Measurements from ENCODE around the gene PTPRM.

PTPRM gene

GRCh38 chr18:8117006-8117371 is 549.9 kb downstream of the PTPRM start:
- DNase-seq (ENCODE audit: low read depth) = no peak

GRCh38 chr18:8121101-8121500 is 554.0 kb downstream of the PTPRM start:
- no peak for DNase-seq (ENCODE audit: low read depth)

- no peak for DNase-seq (ENCODE audit: low read depth)
Observed at GRCh38 chr18:8121942-8122480, 554.9 kb downstream of the PTPRM start.

GRCh38 chr18:8124232-8125146 is 557.4 kb downstream of the PTPRM start:
- no peak for DNase-seq (ENCODE audit: low read depth)

- DNase-seq (ENCODE audit: low read depth) = no peak
Observed at GRCh38 chr18:8130096-8130495, 563.0 kb downstream of the PTPRM start.

- DNase-seq (ENCODE audit: low read depth) = no peak
Observed at GRCh38 chr18:8133032-8133431, 565.9 kb downstream of the PTPRM start.

GRCh38 chr18:8133888-8134287 is 566.8 kb downstream of the PTPRM start:
- DNase-seq (ENCODE audit: low read depth) = no peak

GRCh38 chr18:8139127-8139527 is 572.0 kb downstream of the PTPRM start:
- DNase-seq (ENCODE audit: low read depth) = no peak

GRCh38 chr18:8139891-8140406 is 572.8 kb downstream of the PTPRM start:
- no peak for DNase-seq (ENCODE audit: low read depth)

- DNase-seq (ENCODE audit: low read depth) = no peak
Observed at GRCh38 chr18:8140841-8141501, 573.9 kb downstream of the PTPRM start.

GRCh38 chr18:8142131-8142711 is 575.1 kb downstream of the PTPRM start:
- DNase-seq (ENCODE audit: low read depth) = no peak

GRCh38 chr18:8142932-8143331 is 575.8 kb downstream of the PTPRM start:
- DNase-seq (ENCODE audit: low read depth) = no peak

- no peak for DNase-seq (ENCODE audit: low read depth)
Observed at GRCh38 chr18:8151181-8151580, 584.1 kb downstream of the PTPRM start.

GRCh38 chr18:8153887-8154583 is 586.9 kb downstream of the PTPRM start:
- DNase-seq (ENCODE audit: low read depth) = no peak

- DNase-seq (ENCODE audit: low read depth) = no peak
Observed at GRCh38 chr18:8162802-8163201, 595.7 kb downstream of the PTPRM start.

- DNase-seq (ENCODE audit: low read depth) = no peak
Observed at GRCh38 chr18:8163286-8163959, 596.3 kb downstream of the PTPRM start.

GRCh38 chr18:8165095-8165494 is 598.0 kb downstream of the PTPRM start:
- no peak for DNase-seq (ENCODE audit: low read depth)

- no peak for DNase-seq (ENCODE audit: low read depth)
Observed at GRCh38 chr18:8167026-8167425, 599.9 kb downstream of the PTPRM start.

GRCh38 chr18:8167673-8168072 is 600.6 kb downstream of the PTPRM start:
- no peak for DNase-seq (ENCODE audit: low read depth)

GRCh38 chr18:8169722-8170121 is 602.6 kb downstream of the PTPRM start:
- no peak for DNase-seq (ENCODE audit: low read depth)

- no peak for DNase-seq (ENCODE audit: low read depth)
Observed at GRCh38 chr18:8174771-8175170, 607.7 kb downstream of the PTPRM start.
